ENCODE results near the gene STK32C. TPM values are rescaled to one million over a fixed set of nuclear protein-coding genes. Genes with fewer than 3 reads are reported as not detected.

Gene STK32C
- total and polyA plus RNA-seq, 2 of the 4 experiments (the other 2 are of a cell fraction), result 5.0 to 8.3 TPM

DNA sequence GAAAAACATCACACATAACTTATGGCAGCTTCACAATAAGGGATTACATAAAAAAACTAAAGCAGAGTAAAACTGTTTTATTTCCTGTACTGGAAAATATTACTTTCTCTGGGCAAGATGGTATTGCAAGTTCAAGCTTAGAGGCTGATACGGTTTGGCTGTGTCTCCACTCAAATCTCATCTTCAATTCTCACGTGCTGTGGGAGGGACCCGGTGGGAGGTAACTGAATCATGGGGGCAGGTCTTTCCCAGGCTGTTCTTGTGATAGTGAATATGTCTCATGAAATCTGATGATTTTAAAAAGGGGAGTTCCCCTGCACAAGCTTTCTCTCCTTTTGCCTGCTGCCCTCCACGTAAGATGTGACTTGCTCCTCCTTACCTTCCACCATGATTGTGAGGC, 19.2 kb upstream of the STK32C start:
- no CpG with 5 or more reads among the region's 4 CpGs for WGBS, 2 experiments (ENCODE audit: extremely low coverage in 2 of 2, insufficient read length in 1 of 2)
- Histone ChIP-seq H2BK15ac (ENCODE audit: low read depth, low read length) (no peak overlapping the region), H4K91ac (ENCODE audit: insufficient read depth, low read depth, low read length) (no peak overlapping the region), H2BK5ac (ENCODE audit: low read depth, low read length, poor library complexity, severe bottlenecking) (no peak overlapping the region), H4K5ac (ENCODE audit: low read depth, low read length) (no peak overlapping the region), H2AK5ac (ENCODE audit: low read depth, low read length) (no peak overlapping the region), H3K79me1 (ENCODE audit: low read depth in 1 of 2, low read length in 2 of 2) (peaks cover 16 to 72% of the 10 kb centered on the region in 2 experiments), H3K18ac (ENCODE audit: low read depth, low read length) (no peak overlapping the region), H3K9ac (ENCODE audit: low read depth, low read length) (no peak overlapping the region), H4K8ac (ENCODE audit: low read depth in 2 of 2, low read length in 2 of 2) (no peak overlapping the region), H3K27ac (ENCODE audit: insufficient read depth, low read length) (no peak overlapping the region), H3K4me3 (ENCODE audit: insufficient read depth, low read depth, low read length) (no peak overlapping the region), H3K23ac (ENCODE audit: low read depth, low read length) (no peak overlapping the region), H3K9me3 (ENCODE audit: control insufficient read depth, insufficient read depth, low read length) (no peaks in the 10 kb centered on the region), H2BK20ac (ENCODE audit: low read depth, low read length) (no peak overlapping the region), H3K4me1 (ENCODE audit: control insufficient read depth, insufficient read depth, low read length) (peaks cover 11% of the 10 kb centered on the region), H3K36me3 (ENCODE audit: control insufficient read depth, insufficient read depth, low read length) (peaks cover 10% of the 10 kb centered on the region; the same call in 1 of the 2 replicates), H3K4me2 (ENCODE audit: low read depth, low read length) (no peak overlapping the region), H2AFZ (replicated peaks; ENCODE audit: low read length, poor library complexity) (no peak overlapping the region), H2BK120ac (ENCODE audit: low read depth, low read length) (no peak overlapping the region), H2AK9ac (replicated peaks; ENCODE audit: low read depth, low read length, poor library complexity) (no peak overlapping the region), H3K27me3 (ENCODE audit: control insufficient read depth, insufficient read depth, low read length) (no peaks in the 10 kb centered on the region), H3K9me1 (ENCODE audit: insufficient read depth, low read length) (peaks cover 14% of the 10 kb centered on the region), H4K20me1 (ENCODE audit: insufficient read depth, low read length) (0 out of 2 replicates have a peak, but pooled peaks cover 3% of the 10 kb centered on the region), H3K4ac (ENCODE audit: low read depth, low read length) (no peak overlapping the region), H3K56ac (ENCODE audit: extremely low read depth, insufficient read depth, low read length) (no peak overlapping the region), H3K14ac (replicated peaks; ENCODE audit: low read depth, low read length) (no peak overlapping the region)
- dilution Hi-C loops (cut with HindIII; ENCODE audit: low sequenced_read_pairs, unreplicated experiment), result loop anchor here (25.0 kb wide), 1 partner anchor 90 kb away; no protein-coding TSS in a partner anchor
- POLR2A ChIA-PET (ENCODE audit: unreplicated experiment), result no interaction called here
- TF ChIP-seq BHLHE40 (IDR thresholded peaks at IDR 0.05; ENCODE audit: low read depth, low read length), result no peak
- TF ChIP-seq, protein P1, sequence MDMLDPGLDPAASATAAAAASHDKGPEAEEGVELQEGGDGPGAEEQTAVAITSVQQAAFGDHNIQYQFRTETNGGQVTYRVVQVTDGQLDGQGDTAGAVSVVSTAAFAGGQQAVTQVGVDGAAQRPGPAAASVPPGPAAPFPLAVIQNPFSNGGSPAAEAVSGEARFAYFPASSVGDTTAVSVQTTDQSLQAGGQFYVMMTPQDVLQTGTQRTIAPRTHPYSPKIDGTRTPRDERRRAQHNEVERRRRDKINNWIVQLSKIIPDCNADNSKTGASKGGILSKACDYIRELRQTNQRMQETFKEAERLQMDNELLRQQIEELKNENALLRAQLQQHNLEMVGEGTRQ (IDR thresholded peaks at IDR 0.05; ENCODE audit: low read depth, low read length), result no peak
- no peak for TF ChIP-seq MAFK (IDR thresholded peaks at IDR 0.05; ENCODE audit: low read depth, low read length)
- no peak for TF ChIP-seq SMC3 (IDR thresholded peaks at IDR 0.05; ENCODE audit: low read depth, low read length)
- no peak for TF ChIP-seq MAZ (IDR thresholded peaks at IDR 0.05; ENCODE audit: borderline replicate concordance, low read depth, low read length)
- TF ChIP-seq, protein P2, sequence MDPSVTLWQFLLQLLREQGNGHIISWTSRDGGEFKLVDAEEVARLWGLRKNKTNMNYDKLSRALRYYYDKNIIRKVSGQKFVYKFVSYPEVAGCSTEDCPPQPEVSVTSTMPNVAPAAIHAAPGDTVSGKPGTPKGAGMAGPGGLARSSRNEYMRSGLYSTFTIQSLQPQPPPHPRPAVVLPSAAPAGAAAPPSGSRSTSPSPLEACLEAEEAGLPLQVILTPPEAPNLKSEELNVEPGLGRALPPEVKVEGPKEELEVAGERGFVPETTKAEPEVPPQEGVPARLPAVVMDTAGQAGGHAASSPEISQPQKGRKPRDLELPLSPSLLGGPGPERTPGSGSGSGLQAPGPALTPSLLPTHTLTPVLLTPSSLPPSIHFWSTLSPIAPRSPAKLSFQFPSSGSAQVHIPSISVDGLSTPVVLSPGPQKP (IDR thresholded peaks at IDR 0.05; ENCODE audit: borderline replicate concordance, low read depth, low read length), result no peak
- no peak for TF ChIP-seq RCOR1 (IDR thresholded peaks at IDR 0.05; ENCODE audit: insufficient replicate concordance, low read length)
- no peak for TF ChIP-seq NFE2L2 (IDR thresholded peaks at IDR 0.05; ENCODE audit: low read depth, low read length)
- TF ChIP-seq POLR2A (IDR thresholded peaks at IDR 0.05; ENCODE audit: low read depth, low read length), result no peak
- TF ChIP-seq, protein P3, sequence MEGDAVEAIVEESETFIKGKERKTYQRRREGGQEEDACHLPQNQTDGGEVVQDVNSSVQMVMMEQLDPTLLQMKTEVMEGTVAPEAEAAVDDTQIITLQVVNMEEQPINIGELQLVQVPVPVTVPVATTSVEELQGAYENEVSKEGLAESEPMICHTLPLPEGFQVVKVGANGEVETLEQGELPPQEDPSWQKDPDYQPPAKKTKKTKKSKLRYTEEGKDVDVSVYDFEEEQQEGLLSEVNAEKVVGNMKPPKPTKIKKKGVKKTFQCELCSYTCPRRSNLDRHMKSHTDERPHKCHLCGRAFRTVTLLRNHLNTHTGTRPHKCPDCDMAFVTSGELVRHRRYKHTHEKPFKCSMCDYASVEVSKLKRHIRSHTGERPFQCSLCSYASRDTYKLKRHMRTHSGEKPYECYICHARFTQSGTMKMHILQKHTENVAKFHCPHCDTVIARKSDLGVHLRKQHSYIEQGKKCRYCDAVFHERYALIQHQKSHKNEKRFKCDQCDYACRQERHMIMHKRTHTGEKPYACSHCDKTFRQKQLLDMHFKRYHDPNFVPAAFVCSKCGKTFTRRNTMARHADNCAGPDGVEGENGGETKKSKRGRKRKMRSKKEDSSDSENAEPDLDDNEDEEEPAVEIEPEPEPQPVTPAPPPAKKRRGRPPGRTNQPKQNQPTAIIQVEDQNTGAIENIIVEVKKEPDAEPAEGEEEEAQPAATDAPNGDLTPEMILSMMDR (conservative IDR thresholded peaks at IDR 0.05; ENCODE audit: low read depth, low read length), result no peak
- TF ChIP-seq FOS (IDR thresholded peaks at IDR 0.05; ENCODE audit: low read depth, low read length), result no peak
- TF ChIP-seq CEBPB (IDR thresholded peaks at IDR 0.05; ENCODE audit: low read depth, low read length), result no peak
- TF ChIP-seq CHD1 (IDR thresholded peaks at IDR 0.05; ENCODE audit: low read depth, low read length), result no peak
- TF ChIP-seq MXI1 (IDR thresholded peaks at IDR 0.05; ENCODE audit: borderline replicate concordance, low read depth, low read length), result no peak
- TF ChIP-seq RAD21 (IDR thresholded peaks at IDR 0.05; ENCODE audit: low read length), result no peak
- TF ChIP-seq RFX5 (IDR thresholded peaks at IDR 0.05; ENCODE audit: low read depth, low read length), result no peak
- CTCF ChIA-PET, result interaction anchor here (0.7 kb wide), 1 partner anchor 73 kb away, joined by 4 read pairs; no protein-coding TSS in a partner anchor
- DNase-seq (no peak), ATAC-seq (ENCODE audit: low read depth) (no peak)
- in situ Hi-C loops (cut with MboI; ENCODE audit: low sequenced_read_pairs), result no loop called here
- intact Hi-C loops (cut with micrococcal nuclease), result no loop called here
- BruUV-seq (replicated peaks), result no TSS peak
